AG08396 (cell line): Measurements from ENCODE around the gene MTERF1.
"Not testable (repeated sequence)": the region's sequence is repeated elsewhere in the genome, so short reads cannot be mapped to it uniquely, and the experiment has no call there.

Source experiments
- DNase-seq: peaks from one replicate; pipeline ENCODE4 v3.0.0; 2012; ENCODE audit warnings: low spot score, mixed read lengths

Gene MTERF1

GRCh38 chr7:91880413-91881241, at the start of gene MTERF1:
MTERF1 (minus strand) TSS chr7:91880702; CDS start chr7:91880083, 619 bp downstream.
- DNase-seq = peak; percentile 91

- no peak for DNase-seq
These were observed 49.0 kb upstream of the MTERF1 start for GRCh38 chr7:91929463-91929862.

GRCh38 chr7:91927912-91928311, 47.4 kb upstream of the MTERF1 start:
- DNase-seq = no peak

GRCh38 chr7:91922857-91923256, 42.4 kb upstream of the MTERF1 start:
- no peak for DNase-seq

- DNase-seq = no peak
These were observed 37.9 kb upstream of the MTERF1 start for GRCh38 chr7:91918356-91918755.

GRCh38 chr7:91916051-91916440, 35.5 kb upstream of the MTERF1 start:
- DNase-seq = no peak

GRCh38 chr7:91915401-91916050, 35.0 kb upstream of the MTERF1 start:
- no peak for DNase-seq

GRCh38 chr7:91913612-91914011, 33.1 kb upstream of the MTERF1 start:
- no peak for DNase-seq

- no peak for DNase-seq
These were observed 32.0 kb upstream of the MTERF1 start for GRCh38 chr7:91912494-91912893.

- DNase-seq = no peak
These were observed 30.6 kb upstream of the MTERF1 start for GRCh38 chr7:91911121-91911520.

- DNase-seq = no peak
These were observed 29.7 kb upstream of the MTERF1 start for GRCh38 chr7:91910171-91910570.

- DNase-seq = no peak
These were observed 19.1 kb upstream of the MTERF1 start for GRCh38 chr7:91899563-91899962.

- no peak for DNase-seq
These were observed 17.9 kb upstream of the MTERF1 start for GRCh38 chr7:91898240-91898992.

GRCh38 chr7:91894781-91895480, 14.4 kb upstream of the MTERF1 start:
- DNase-seq = no peak

GRCh38 chr7:91893699-91894098, 13.2 kb upstream of the MTERF1 start:
- not testable (repeated sequence) for DNase-seq

GRCh38 chr7:91892821-91893340, 12.4 kb upstream of the MTERF1 start:
- no peak for DNase-seq

GRCh38 chr7:91892099-91892705, 11.7 kb upstream of the MTERF1 start:
- DNase-seq = no peak

GRCh38 chr7:91888271-91889175, 8.0 kb upstream of the MTERF1 start:
- DNase-seq = not testable (repeated sequence)

- DNase-seq = not testable (repeated sequence)
These were observed 7.1 kb upstream of the MTERF1 start for GRCh38 chr7:91887336-91888213.
